Type B pancreatic cell (in vitro differentiated cells): ENCODE measurements around the gene CYFIP1. TPM values are rescaled to one million over a fixed set of nuclear protein-coding genes. Genes with fewer than 3 reads are reported as not detected.

Experiments
- DNase-seq: peaks from one replicate; pipeline ENCODE4 v3.0.0; 2021; ENCODE audit warnings: mixed read lengths; ENCODE audit not compliant: unreplicated experiment; ENCODE audit errors: extremely low spot score
- H3K27ac Mint-ChIP-seq: 2 replicates; pipeline ENCODE4 v1.8.0; 2021; ENCODE audit warnings: mild to moderate bottlenecking, mixed read lengths
- H3K27me3 Mint-ChIP-seq: 2 replicates; pipeline ENCODE4 v1.8.0; 2021; ENCODE audit warnings: mixed read lengths
- H3K36me3 Mint-ChIP-seq: 2 replicates; pipeline ENCODE4 v1.8.0; 2021; ENCODE audit warnings: mixed read lengths
- H3K4me1 Mint-ChIP-seq: one replicate; pipeline ENCODE4 v1.8.0; 2021; ENCODE audit warnings: mixed read lengths; ENCODE audit not compliant: unreplicated experiment
- H3K4me3 Mint-ChIP-seq: 2 replicates; pipeline ENCODE4 v1.8.0; 2021; ENCODE audit warnings: mild to moderate bottlenecking, mixed read lengths
- H3K9me3 Mint-ChIP-seq: 2 replicates; pipeline ENCODE4 v1.8.0; 2021; ENCODE audit warnings: mixed read lengths
- CTCF ChIP-seq: fragments of 200-600 bp; sonication (generic); conservative IDR thresholded peaks from 2 replicates; pipeline ENCODE4 v1.5.0; 2021; ENCODE audit warnings: antibody characterized with exemption, mild to moderate bottlenecking
- total RNA-seq: library from RNA; stranded (reverse); gene quantifications from 2 replicates; pipeline ENCODE4 v1.2.1, GENCODE V29; 2021; ENCODE audit warnings: low replicate concordance

CYFIP1 gene
- total RNA-seq, 1 donor from 2014 or later = 108 TPM

- Mint-ChIP-seq H3K27ac (no peak overlapping the region), H3K4me1 (no peaks in the 10 kb centered on the region), H3K9me3 (no peaks in the 10 kb centered on the region), H3K4me3 (no peak overlapping the region), H3K36me3 (peaks cover 30% of the 10 kb centered on the region), H3K27me3 (no peaks in the 10 kb centered on the region)
- no peak for DNase-seq
- TF ChIP-seq CTCF = no peak
Observed at GRCh38 chr15:22877607-22878006, 102.6 kb downstream of the CYFIP1 start.

GRCh38 chr15:22877117-22877516 lies 103.1 kb downstream of the CYFIP1 start:
- TF ChIP-seq CTCF = no peak
- Mint-ChIP-seq H3K27ac (no peak overlapping the region), H3K36me3 (peaks cover 33% of the 10 kb centered on the region), H3K4me1 (no peaks in the 10 kb centered on the region), H3K4me3 (no peak overlapping the region), H3K27me3 (no peaks in the 10 kb centered on the region), H3K9me3 (no peaks in the 10 kb centered on the region)
- DNase-seq = no peak

GRCh38 chr15:22874966-22875365 lies 105.2 kb downstream of the CYFIP1 start:
- TF ChIP-seq CTCF = no peak
- no peak overlapping the region for H3K4me3 Mint-ChIP-seq
- H3K27me3 Mint-ChIP-seq = no peaks in the 10 kb centered on the region
- H3K4me1 Mint-ChIP-seq = no peaks in the 10 kb centered on the region
- H3K36me3 Mint-ChIP-seq = peaks cover 37% of the 10 kb centered on the region
- no peak for DNase-seq
- H3K27ac Mint-ChIP-seq = no peak overlapping the region
- H3K9me3 Mint-ChIP-seq = no peaks in the 10 kb centered on the region

GRCh38 chr15:22874256-22874655 lies 105.9 kb downstream of the CYFIP1 start:
- Mint-ChIP-seq H3K9me3 (no peaks in the 10 kb centered on the region), H3K27me3 (no peaks in the 10 kb centered on the region), H3K27ac (no peak overlapping the region), H3K36me3 (peaks cover 40% of the 10 kb centered on the region), H3K4me1 (no peaks in the 10 kb centered on the region), H3K4me3 (no peak overlapping the region)
- no peak for TF ChIP-seq CTCF
- DNase-seq = no peak

GRCh38 chr15:22873841-22874240 lies 106.3 kb downstream of the CYFIP1 start:
- Mint-ChIP-seq H3K4me1 (no peaks in the 10 kb centered on the region), H3K27me3 (no peaks in the 10 kb centered on the region), H3K36me3 (peaks cover 44% of the 10 kb centered on the region), H3K9me3 (no peaks in the 10 kb centered on the region), H3K27ac (no peak overlapping the region), H3K4me3 (no peak overlapping the region)
- no peak for DNase-seq
- TF ChIP-seq CTCF = no peak
